Chondrocyte (in vitro differentiated cells): ENCODE results near the gene DESI2. TPM values are rescaled to one million over a fixed set of nuclear protein-coding genes. Genes with fewer than 3 reads are reported as not detected.

Experiments used
- DNase-seq: peaks from one replicate; pipeline ENCODE4 v3.0.0; 2021; ENCODE audit warnings: mixed read lengths, low spot score
- H3K27ac Mint-ChIP-seq: one replicate; pipeline ENCODE4 v1.8.0; 2021; ENCODE audit warnings: mild to moderate bottlenecking, moderate library complexity, mixed read lengths; ENCODE audit not compliant: unreplicated experiment
- H3K27me3 Mint-ChIP-seq: 2 replicates; pipeline ENCODE4 v1.8.0; 2021; ENCODE audit warnings: low read depth, mixed read lengths
- H3K36me3 Mint-ChIP-seq: 2 replicates; pipeline ENCODE4 v1.8.0; 2021; ENCODE audit warnings: low read depth, mixed read lengths
- H3K4me1 Mint-ChIP-seq: 2 replicates; pipeline ENCODE4 v1.8.0; 2021; ENCODE audit warnings: low read depth, mild to moderate bottlenecking, mixed read lengths
- H3K4me3 Mint-ChIP-seq: one replicate; pipeline ENCODE4 v1.8.0; 2021; ENCODE audit warnings: mild to moderate bottlenecking, moderate library complexity, mixed read lengths; ENCODE audit not compliant: unreplicated experiment
- H3K9me3 Mint-ChIP-seq: 2 replicates; pipeline ENCODE4 v1.8.0; 2021; ENCODE audit warnings: low read depth, mixed read lengths
- CTCF ChIP-seq: fragments of 200-600 bp; sonication (generic); IDR thresholded peaks from 2 replicates; pipeline ENCODE4 v1.5.0; 2021; ENCODE audit warnings: antibody characterized with exemption, mild to moderate bottlenecking, moderate library complexity
- total RNA-seq: library from RNA; stranded (reverse); gene quantifications from 3 replicates; pipeline ENCODE4 v1.2.1, GENCODE V29; 2021

DESI2 gene
- total RNA-seq, 1 donor from 2014 or later, result 65.6 TPM

GRCh38 chr1:244749230-244750016 lies 96.5 kb downstream of the DESI2 start:
- H3K9me3 Mint-ChIP-seq, result no peaks in the 10 kb centered on the region
- no peak for DNase-seq
- TF ChIP-seq CTCF, result no peak

GRCh38 chr1:244751271-244751895 lies 98.5 kb downstream of the DESI2 start:
- Mint-ChIP-seq H3K9me3 (no peaks in the 10 kb centered on the region), H3K36me3 (no peaks in the 10 kb centered on the region), H3K4me3 (no peak overlapping the region), H3K27ac (no peak overlapping the region), H3K27me3 (no peaks in the 10 kb centered on the region), H3K4me1 (no peaks in the 10 kb centered on the region)
- no peak for TF ChIP-seq CTCF
- no peak for DNase-seq

More at GRCh38 chr1:244749230-244750016, 96.5 kb downstream of the DESI2 start:
- H3K36me3 Mint-ChIP-seq, result no peaks in the 10 kb centered on the region
- no peaks in the 10 kb centered on the region for H3K4me1 Mint-ChIP-seq
- H3K27me3 Mint-ChIP-seq, result no peaks in the 10 kb centered on the region
- H3K4me3 Mint-ChIP-seq, result no peak overlapping the region
- no peak overlapping the region for H3K27ac Mint-ChIP-seq

- Mint-ChIP-seq H3K4me1 (peaks cover 20% of the 10 kb centered on the region), H3K27ac (no peak overlapping the region), H3K36me3 (no peaks in the 10 kb centered on the region), H3K4me3 (no peak overlapping the region), H3K9me3 (no peaks in the 10 kb centered on the region), H3K27me3 (no peaks in the 10 kb centered on the region)
- no peak for DNase-seq
- no peak for TF ChIP-seq CTCF
Measured at GRCh38 chr1:244755673-244756072, 102.7 kb downstream of the DESI2 start.

- peak overlapping the region; percentile 78 for H3K27ac Mint-ChIP-seq
- peaks cover 20% of the 10 kb centered on the region for H3K4me1 Mint-ChIP-seq
- DNase-seq, result no peak
- H3K4me3 Mint-ChIP-seq, result no peak overlapping the region
- TF ChIP-seq CTCF, result no peak
- H3K36me3 Mint-ChIP-seq, result no peaks in the 10 kb centered on the region
- H3K9me3 Mint-ChIP-seq, result no peaks in the 10 kb centered on the region
- H3K27me3 Mint-ChIP-seq, result no peaks in the 10 kb centered on the region
Measured at GRCh38 chr1:244757091-244757939, 104.4 kb downstream of the DESI2 start.

Other genes starting within 250 kb of the DESI2 start
- gene ADSS2, start 201.2 kb upstream of the DESI2 start, total RNA-seq, result 43.8 to 53.6 TPM (median 47.7 TPM) in 3 replicates
- 1.5 to 2.3 TPM (median 2.3 TPM) in 3 replicates for gene CATSPERE, start 191.9 kb upstream of the DESI2 start, total RNA-seq
- gene COX20, start 182.5 kb downstream of the DESI2 start, total RNA-seq, result 31.6 to 36.6 TPM (median 33.6 TPM) in 3 replicates
- 223 to 285 TPM (median 226 TPM) in 3 replicates for gene HNRNPU, start 211.4 kb downstream of the DESI2 start, total RNA-seq